ENCODE measurements around the gene NRG2. TPM values are rescaled to one million over a fixed set of nuclear protein-coding genes. Genes with fewer than 3 reads are reported as not detected.

The NRG2 gene
- total and polyA plus RNA-seq, 2 of the 4 experiments (the other 2 are of a cell fraction) = 0.18 TPM; not detected in 1

GRCh38 chr5:140049205-140049604 lies 6.1 kb upstream of the NRG2 start:
- Histone ChIP-seq H3K27ac (ENCODE audit: insufficient read depth, low read length) (no peak overlapping the region), H2BK120ac (ENCODE audit: low read depth, low read length) (no peak overlapping the region), H3K9ac (ENCODE audit: low read depth, low read length) (no peak overlapping the region), H2AFZ (replicated peaks; ENCODE audit: low read length, poor library complexity) (no peak overlapping the region), H2BK20ac (ENCODE audit: low read depth, low read length) (no peak overlapping the region), H2BK15ac (ENCODE audit: low read depth, low read length) (no peak overlapping the region), H3K79me1 (ENCODE audit: low read depth in 1 of 2, low read length in 2 of 2) (no peaks in the 10 kb centered on the region), H3K27me3 (ENCODE audit: control insufficient read depth, insufficient read depth, low read length) (peaks cover 46% of the 10 kb centered on the region), H4K20me1 (ENCODE audit: insufficient read depth, low read length) (no peaks in the 10 kb centered on the region), H3K9me1 (ENCODE audit: insufficient read depth, low read length) (no peaks in the 10 kb centered on the region), H3K4ac (ENCODE audit: low read depth, low read length) (no peak overlapping the region), H4K91ac (ENCODE audit: insufficient read depth, low read depth, low read length) (no peak overlapping the region), H3K56ac (ENCODE audit: extremely low read depth, insufficient read depth, low read length) (no peak overlapping the region), H3K4me3 (ENCODE audit: insufficient read depth, low read depth, low read length) (no peak overlapping the region), H3K4me2 (ENCODE audit: low read depth, low read length) (no peak overlapping the region), H3K14ac (replicated peaks; ENCODE audit: low read depth, low read length) (no peak overlapping the region), H3K36me3 (ENCODE audit: control insufficient read depth, insufficient read depth, low read length) (no peaks in the 10 kb centered on the region), H2AK9ac (replicated peaks; ENCODE audit: low read depth, low read length, poor library complexity) (no peak overlapping the region), H3K4me1 (ENCODE audit: control insufficient read depth, insufficient read depth, low read length) (no peaks in the 10 kb centered on the region), H3K9me3 (ENCODE audit: control insufficient read depth, insufficient read depth, low read length) (no peaks in the 10 kb centered on the region; the same call in 1 of the 2 replicates), H4K5ac (ENCODE audit: low read depth, low read length) (no peak overlapping the region), H3K18ac (ENCODE audit: low read depth, low read length) (no peak overlapping the region), H3K23ac (ENCODE audit: low read depth, low read length) (no peak overlapping the region), H4K8ac (ENCODE audit: low read depth in 2 of 2, low read length in 2 of 2) (no peak overlapping the region), H2AK5ac (ENCODE audit: low read depth, low read length) (no peak overlapping the region), H2BK5ac (ENCODE audit: low read depth, low read length, poor library complexity, severe bottlenecking) (no peak overlapping the region)
- intact Hi-C loops (cut with micrococcal nuclease) (no loop called here), dilution Hi-C loops (cut with HindIII; ENCODE audit: low sequenced_read_pairs, unreplicated experiment) (no loop called here), in situ Hi-C loops (cut with MboI; ENCODE audit: low sequenced_read_pairs) (no loop called here)
- ChIA-PET POLR2A (ENCODE audit: unreplicated experiment) (no interaction called here), CTCF (interaction anchor here (0.6 kb wide), 1 partner anchor 26 kb away, joined by 3 read pairs; no protein-coding TSS in a partner anchor)
- WGBS, 2 experiments (ENCODE audit: extremely low coverage in 2 of 2, insufficient read length in 1 of 2) = no CpG with 5 or more reads among the region's 1 CpG
- ATAC-seq (ENCODE audit: low read depth) (no peak), DNase-seq (no peak)
- no TSS peak for BruUV-seq (replicated peaks)
- TF ChIP-seq CEBPB (IDR thresholded peaks at IDR 0.05; ENCODE audit: low read depth, low read length) = no peak
- no peak for TF ChIP-seq SMC3 (IDR thresholded peaks at IDR 0.05; ENCODE audit: low read depth, low read length)
- TF ChIP-seq, protein P1, sequence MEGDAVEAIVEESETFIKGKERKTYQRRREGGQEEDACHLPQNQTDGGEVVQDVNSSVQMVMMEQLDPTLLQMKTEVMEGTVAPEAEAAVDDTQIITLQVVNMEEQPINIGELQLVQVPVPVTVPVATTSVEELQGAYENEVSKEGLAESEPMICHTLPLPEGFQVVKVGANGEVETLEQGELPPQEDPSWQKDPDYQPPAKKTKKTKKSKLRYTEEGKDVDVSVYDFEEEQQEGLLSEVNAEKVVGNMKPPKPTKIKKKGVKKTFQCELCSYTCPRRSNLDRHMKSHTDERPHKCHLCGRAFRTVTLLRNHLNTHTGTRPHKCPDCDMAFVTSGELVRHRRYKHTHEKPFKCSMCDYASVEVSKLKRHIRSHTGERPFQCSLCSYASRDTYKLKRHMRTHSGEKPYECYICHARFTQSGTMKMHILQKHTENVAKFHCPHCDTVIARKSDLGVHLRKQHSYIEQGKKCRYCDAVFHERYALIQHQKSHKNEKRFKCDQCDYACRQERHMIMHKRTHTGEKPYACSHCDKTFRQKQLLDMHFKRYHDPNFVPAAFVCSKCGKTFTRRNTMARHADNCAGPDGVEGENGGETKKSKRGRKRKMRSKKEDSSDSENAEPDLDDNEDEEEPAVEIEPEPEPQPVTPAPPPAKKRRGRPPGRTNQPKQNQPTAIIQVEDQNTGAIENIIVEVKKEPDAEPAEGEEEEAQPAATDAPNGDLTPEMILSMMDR (conservative IDR thresholded peaks at IDR 0.05; ENCODE audit: low read depth, low read length) = no peak
- no peak for TF ChIP-seq MXI1 (IDR thresholded peaks at IDR 0.05; ENCODE audit: borderline replicate concordance, low read depth, low read length)

All from IMR-90 (cell line).